Keratinocyte (primary cell): ENCODE measurements around the gene TGIF1. TPM values are rescaled to one million over a fixed set of nuclear protein-coding genes. Genes with fewer than 3 reads are reported as not detected.

ENCODE experiments used
- DNase-seq: peaks from one replicate; pipeline ENCODE4 v3.0.0-alpha.2; 2011; ENCODE audit warnings: low read depth, missing footprints, low spot score
- FAIRE-seq: peaks from 2 replicates; lab custom pipeline; 2011; peaks lifted over from hg19 to GRCh38; lab: Jason Lieb, UNC
- H2AFZ ChIP-seq: 2 replicates; pipeline ENCODE4 v1.6.0; 2012; ENCODE audit warnings: low read length, control low read depth, inconsistent platforms; ENCODE audit not compliant: control insufficient read depth
- H3K27ac ChIP-seq: 2 replicates; pipeline ENCODE4 v1.5.1; 2011; ENCODE audit warnings: low read length; ENCODE audit not compliant: control insufficient read depth, insufficient read depth
- H3K27me3 ChIP-seq: 3 replicates; pipeline ENCODE4 v1.6.0; 2011; ENCODE audit warnings: low read length; ENCODE audit not compliant: control insufficient read depth, insufficient read depth; ENCODE audit errors: extremely low read depth
- H3K36me3 ChIP-seq, 2 experiments: 2 replicates in 1 of 2; 3 replicates in 1 of 2; pipeline ENCODE4 v1.5.1; 2011; ENCODE audit warnings: low read length in 2 of 2, mild to moderate bottlenecking in 1 of 2; ENCODE audit not compliant: control insufficient read depth in 2 of 2, insufficient read depth in 2 of 2; ENCODE audit errors: extremely low read depth in 1 of 2
- H3K4me1 ChIP-seq: 3 replicates; pipeline ENCODE4 v1.5.1; 2011; ENCODE audit warnings: low read length; ENCODE audit not compliant: control insufficient read depth, insufficient read depth; ENCODE audit errors: extremely low read depth
- H3K4me2 ChIP-seq: 3 replicates; pipeline ENCODE4 v1.6.0; 2011; ENCODE audit warnings: low read depth, low read length; ENCODE audit not compliant: control insufficient read depth, insufficient read depth; ENCODE audit errors: extremely low read depth
- H3K4me3 ChIP-seq, 3 experiments: fragments of 200-600 bp in 1 of 3; sonication (generic) in 1 of 3; 2 replicates in 2 of 3; 3 replicates in 1 of 3; pipeline ENCODE4 v1.5.1; 2011 to 2016; ENCODE audit warnings: low read length in 3 of 3, mild to moderate bottlenecking in 3 of 3, control low read depth in 2 of 3, inconsistent platforms in 1 of 3, low read depth in 1 of 3, mixed read lengths in 1 of 3, mixed run types in 1 of 3, moderate library complexity in 1 of 3; ENCODE audit not compliant: control insufficient read depth in 2 of 3, insufficient read depth in 2 of 3; ENCODE audit errors: extremely low read depth in 1 of 3
- H3K79me2 ChIP-seq: 2 replicates; pipeline ENCODE4 v1.6.0; 2012; ENCODE audit warnings: low read length; ENCODE audit not compliant: control insufficient read depth, insufficient read depth
- H3K9ac ChIP-seq: 3 replicates; pipeline ENCODE4 v1.6.0; 2011; ENCODE audit warnings: low read length; ENCODE audit not compliant: control insufficient read depth, insufficient read depth; ENCODE audit errors: extremely low read depth
- H3K9me1 ChIP-seq: 3 replicates; pipeline ENCODE4 v1.6.0; 2011; ENCODE audit warnings: low read length; ENCODE audit not compliant: control insufficient read depth, insufficient read depth; ENCODE audit errors: extremely low read depth
- H3K9me3 ChIP-seq: 2 replicates; pipeline ENCODE4 v1.5.1; 2012; ENCODE audit warnings: low read depth, low read length; ENCODE audit not compliant: control insufficient read depth
- H4K20me1 ChIP-seq: 3 replicates; pipeline ENCODE4 v1.6.0; 2011; ENCODE audit warnings: low read length; ENCODE audit not compliant: control insufficient read depth, insufficient read depth; ENCODE audit errors: extremely low read depth
- EZH2 ChIP-seq: IDR thresholded peaks from one replicate; pipeline ENCODE4 v1.6.1; 2012; ENCODE audit warnings: inconsistent platforms, mild to moderate bottlenecking, low read length, moderate library complexity
- dilution Hi-C: fragments of 300-500 bp; cut with MboI; formaldehyde crosslinking; loops from one replicate; pipeline ENCODE4 v1.7.0; 2020; ENCODE audit warnings: low sequenced_read_pairs; ENCODE audit not compliant: extremely low pct_ligation_motif_present
- polyA plus RNA-seq, 5 experiments: library from polyadenylated mRNA; depleted of rRNA in 3 of 5; stranded (reverse) in 3 of 5; stranded (forward) in 1 of 5; unstranded in 1 of 5; fragments of >200 nt; gene quantifications; 1 replicate in 1 of 5; 2 replicates in 3 of 5; 3 replicates in 1 of 5; pipeline versions ENCODE4 v1.2.1 to v1.2.3, GENCODE V29; 2011 to 2012; ENCODE audit warnings: missing spikeins in 2 of 5, low read depth in 1 of 5, low replicate concordance in 1 of 5
- TF ChIP-seq, protein P1 (sequence below), 3 experiments: IDR thresholded peaks in 1 of 3; conservative IDR thresholded peaks in 1 of 3; optimal IDR thresholded peaks in 1 of 3; 2 replicates in 2 of 3; 3 replicates in 1 of 3; pipeline versions ENCODE3 to v1.5.1; 2011; ENCODE audit warnings: low read length in 3 of 3, mild to moderate bottlenecking in 3 of 3, moderate library complexity in 2 of 3, control low read depth in 1 of 3, inconsistent platforms in 1 of 3; ENCODE audit not compliant: insufficient read depth in 2 of 3; ENCODE audit errors: extremely low read depth in 1 of 3

The TGIF1 gene
- polyA plus RNA-seq, 1 donor (not counting 4 experiments of a cell fraction or from before 2014, with no cell fraction given) = 115 TPM

DNA sequence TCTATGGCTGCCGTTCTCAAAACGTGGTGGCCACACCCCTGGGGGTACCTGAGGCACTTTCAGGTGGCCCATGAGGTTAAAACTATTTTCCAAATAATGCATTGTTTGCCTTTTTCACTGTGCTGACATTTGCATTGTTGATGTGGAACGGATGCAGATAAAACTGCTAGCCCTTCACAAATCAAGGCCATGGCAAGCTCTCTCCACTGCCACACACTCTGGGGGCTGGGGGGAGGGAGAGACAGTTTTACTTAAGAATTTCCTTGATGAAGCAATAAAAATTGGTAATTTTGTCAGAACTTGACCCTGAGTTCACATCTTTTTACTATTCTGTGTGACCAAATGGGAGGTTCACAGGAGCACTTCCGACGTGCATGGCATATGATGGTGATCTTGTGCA lies 22.0 kb upstream of the TGIF1 start:
- Histone ChIP-seq H3K27ac (no peak overlapping the region), H3K9me3 (no peaks in the 10 kb centered on the region), H3K4me1 (peaks cover 2% of the 10 kb centered on the region), H3K9me1 (no peaks in the 10 kb centered on the region), H3K4me3 (no peak overlapping the region), H3K9ac (no peak overlapping the region), H3K27me3 (no peaks in the 10 kb centered on the region), H3K4me2 (no peak overlapping the region), H2AFZ (no peak overlapping the region), H3K36me3 (no peaks in the 10 kb centered on the region), H4K20me1 (no peaks in the 10 kb centered on the region), H3K79me2 (no peaks in the 10 kb centered on the region)
- no peak for FAIRE-seq
- TF ChIP-seq, protein P1, sequence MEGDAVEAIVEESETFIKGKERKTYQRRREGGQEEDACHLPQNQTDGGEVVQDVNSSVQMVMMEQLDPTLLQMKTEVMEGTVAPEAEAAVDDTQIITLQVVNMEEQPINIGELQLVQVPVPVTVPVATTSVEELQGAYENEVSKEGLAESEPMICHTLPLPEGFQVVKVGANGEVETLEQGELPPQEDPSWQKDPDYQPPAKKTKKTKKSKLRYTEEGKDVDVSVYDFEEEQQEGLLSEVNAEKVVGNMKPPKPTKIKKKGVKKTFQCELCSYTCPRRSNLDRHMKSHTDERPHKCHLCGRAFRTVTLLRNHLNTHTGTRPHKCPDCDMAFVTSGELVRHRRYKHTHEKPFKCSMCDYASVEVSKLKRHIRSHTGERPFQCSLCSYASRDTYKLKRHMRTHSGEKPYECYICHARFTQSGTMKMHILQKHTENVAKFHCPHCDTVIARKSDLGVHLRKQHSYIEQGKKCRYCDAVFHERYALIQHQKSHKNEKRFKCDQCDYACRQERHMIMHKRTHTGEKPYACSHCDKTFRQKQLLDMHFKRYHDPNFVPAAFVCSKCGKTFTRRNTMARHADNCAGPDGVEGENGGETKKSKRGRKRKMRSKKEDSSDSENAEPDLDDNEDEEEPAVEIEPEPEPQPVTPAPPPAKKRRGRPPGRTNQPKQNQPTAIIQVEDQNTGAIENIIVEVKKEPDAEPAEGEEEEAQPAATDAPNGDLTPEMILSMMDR (optimal IDR thresholded peaks at IDR 0.05 in 1 of 3, IDR thresholded peaks at IDR 0.05 in 1 of 3, conservative IDR thresholded peaks at IDR 0.05 in 1 of 3; ENCODE audit: extremely low read depth in 1 of 3, insufficient read depth in 2 of 3, low read length in 3 of 3) = no peak
- no peak for TF ChIP-seq EZH2
- dilution Hi-C loops = no loop called here
- DNase-seq = no peak

DNA sequence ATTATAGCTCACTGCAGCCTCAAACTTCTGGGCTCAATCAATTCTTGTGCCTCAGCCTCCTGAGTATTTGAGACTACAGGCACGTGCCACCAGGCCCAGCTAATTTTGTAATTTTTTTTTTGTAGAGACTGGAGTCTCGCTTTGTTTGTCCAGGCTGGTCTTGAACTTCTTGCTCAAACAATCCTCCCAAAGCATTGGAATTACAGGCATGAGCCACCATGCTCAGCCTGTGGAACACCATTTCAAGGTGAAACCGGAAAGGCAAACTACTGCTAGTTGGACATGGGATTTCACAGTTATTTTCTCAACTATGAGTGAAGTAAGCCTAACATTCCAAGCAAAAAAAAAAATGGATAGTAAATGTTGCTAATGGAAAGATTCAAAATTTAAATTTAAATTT lies 20.9 kb upstream of the TGIF1 start:
- no peaks in the 10 kb centered on the region for H3K79me2 ChIP-seq
- no peak for FAIRE-seq
- dilution Hi-C loops = no loop called here

More for the DNA sequence above, 20.9 kb upstream of the TGIF1 start:
- H3K27me3 ChIP-seq = no peaks in the 10 kb centered on the region
- no peak overlapping the region for H3K4me2 ChIP-seq
- no peak for TF ChIP-seq EZH2
- TF ChIP-seq, protein P1 (optimal IDR thresholded peaks at IDR 0.05 in 1 of 3, IDR thresholded peaks at IDR 0.05 in 1 of 3, conservative IDR thresholded peaks at IDR 0.05 in 1 of 3; ENCODE audit: extremely low read depth in 1 of 3, insufficient read depth in 2 of 3, low read length in 3 of 3) = no peak
- peaks cover 2% of the 10 kb centered on the region for H3K4me1 ChIP-seq
- no peak for DNase-seq
- no peak overlapping the region for H3K4me3 ChIP-seq
- H3K9ac ChIP-seq = no peak overlapping the region
- no peak overlapping the region for H3K27ac ChIP-seq
- H3K9me3 ChIP-seq = no peaks in the 10 kb centered on the region
- no peaks in the 10 kb centered on the region for H4K20me1 ChIP-seq
- H3K9me1 ChIP-seq = no peaks in the 10 kb centered on the region
- no peak overlapping the region for H2AFZ ChIP-seq
- no peaks in the 10 kb centered on the region for H3K36me3 ChIP-seq
